HT-29 (cell line): ENCODE data around the gene C6orf132. TPM values are rescaled to one million over a fixed set of nuclear protein-coding genes. Genes with fewer than 3 reads are reported as not detected.
"Not testable (repeated sequence)": the region's sequence is repeated elsewhere in the genome, so short reads cannot be mapped to it uniquely, and the experiment has no call there.

Experiments
- DNase-seq: peaks from one replicate; pipeline ENCODE4 v3.0.0-alpha.2; 2015; ENCODE audit warnings: low spot score
- total RNA-seq: library from RNA; depleted of rRNA; stranded (reverse); fragments of >200 nt; shearing (Covaris generic); gene quantifications from 2 replicates; pipeline ENCODE4 v1.2.3, GENCODE V29; 2014; rRNA removed

C6orf132 gene
- 119 and 136 TPM in 2 replicates for total RNA-seq

GRCh38 chr6:42142118-42142835 is at the start of gene C6orf132:
C6orf132 (minus strand) TSS chr6:42142620; CDS start chr6:42142444, 176 bp downstream.
- DNase-seq = peak; percentile 85

DNA sequence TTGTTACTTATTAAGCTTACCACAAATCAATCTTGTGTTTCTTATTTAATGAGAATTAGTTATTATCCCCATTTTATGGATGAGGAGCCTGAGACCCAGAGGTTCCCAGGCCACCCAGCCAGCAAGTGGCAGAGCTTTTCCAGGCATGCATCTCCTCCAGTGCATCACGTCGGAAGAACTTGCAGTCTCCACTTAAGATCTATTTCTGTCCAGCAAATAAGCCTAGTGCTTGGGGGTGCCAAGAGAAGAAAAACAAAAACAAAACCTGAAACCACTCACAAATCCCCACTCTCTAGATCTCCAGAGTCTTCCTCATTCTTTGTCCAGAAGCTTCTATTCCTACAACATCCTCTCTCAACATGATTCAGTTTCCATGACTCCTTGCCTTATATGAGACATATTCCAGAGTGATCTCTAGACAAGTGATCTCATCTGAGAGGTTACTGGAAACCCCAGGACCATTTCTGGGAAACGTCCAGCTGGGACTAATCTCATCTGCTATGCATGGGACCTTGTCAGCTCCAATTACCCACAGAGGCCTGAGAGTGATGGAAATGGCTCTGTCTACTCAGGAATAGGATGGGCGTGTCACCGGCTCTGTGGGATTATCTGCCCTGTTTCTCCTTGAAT is 48.2 kb upstream of the C6orf132 start:
- DNase-seq = no peak

GRCh38 chr6:42188406-42188805 is 46.0 kb upstream of the C6orf132 start:
- DNase-seq = no peak

DNA sequence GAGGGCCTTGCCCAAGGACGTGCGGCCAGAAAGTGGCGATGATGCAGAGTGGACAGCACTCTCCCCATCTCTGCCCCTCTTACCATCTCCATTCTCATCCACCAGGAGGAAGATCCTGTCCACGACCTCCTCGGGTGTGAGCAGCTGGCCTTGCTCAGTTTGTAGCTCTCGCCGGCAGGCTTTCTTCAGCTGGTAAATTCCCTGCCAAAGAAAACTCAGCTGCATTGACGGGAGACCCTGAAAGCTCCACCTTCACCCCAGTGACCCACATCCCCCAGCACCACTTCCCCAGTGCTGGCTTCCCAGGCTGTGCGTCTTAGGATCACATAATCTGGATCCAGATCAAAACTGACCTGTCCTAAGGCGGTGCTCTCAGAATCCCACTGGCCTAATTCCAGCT is 43.2 kb upstream of the C6orf132 start:
- DNase-seq = no peak

DNA sequence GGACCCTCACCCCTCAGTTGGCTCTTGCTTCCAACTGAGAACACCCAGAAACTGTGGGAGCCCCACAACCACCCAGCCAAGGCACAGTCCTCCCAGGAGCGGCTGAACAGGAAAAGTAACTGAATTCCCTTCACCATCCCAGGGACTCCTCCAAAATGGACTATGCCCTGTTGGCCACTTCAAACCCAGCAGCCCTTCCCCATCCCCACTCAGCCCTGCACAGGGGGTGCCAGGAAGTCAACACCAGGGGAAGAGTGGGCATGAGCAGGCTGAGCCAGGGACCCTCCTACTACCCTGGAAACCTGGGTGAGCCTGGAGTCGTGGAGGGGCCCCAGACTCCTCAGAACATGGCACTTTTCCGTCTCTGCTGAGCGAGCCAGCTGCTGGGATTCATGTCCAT is 42.1 kb upstream of the C6orf132 start:
- DNase-seq = no peak

DNA sequence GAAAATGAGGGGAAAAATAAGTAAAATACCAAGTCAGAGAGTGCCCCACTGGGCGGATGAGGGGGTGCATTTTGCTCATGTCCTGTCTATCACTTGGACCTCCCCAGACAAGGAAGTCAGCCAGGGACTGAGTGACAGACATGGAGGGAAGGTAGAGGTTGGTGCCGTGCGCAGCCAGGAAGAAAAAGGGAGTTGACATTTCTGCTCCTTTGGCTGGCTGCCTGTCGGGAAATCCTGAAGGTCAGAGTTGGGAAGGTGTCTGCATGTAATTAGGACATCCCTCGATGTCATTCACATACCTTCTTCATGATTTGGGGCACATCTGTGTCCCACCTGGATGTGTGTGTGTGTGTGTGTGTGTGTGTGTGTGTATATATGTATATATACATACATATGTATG is 39.7 kb upstream of the C6orf132 start:
- DNase-seq = no peak

- no peak for DNase-seq
These were observed 37.5 kb upstream of the C6orf132 start for GRCh38 chr6:42179945-42180313.

- DNase-seq = no peak
These were observed 37.0 kb upstream of the C6orf132 start for GRCh38 chr6:42179261-42179944.

DNA sequence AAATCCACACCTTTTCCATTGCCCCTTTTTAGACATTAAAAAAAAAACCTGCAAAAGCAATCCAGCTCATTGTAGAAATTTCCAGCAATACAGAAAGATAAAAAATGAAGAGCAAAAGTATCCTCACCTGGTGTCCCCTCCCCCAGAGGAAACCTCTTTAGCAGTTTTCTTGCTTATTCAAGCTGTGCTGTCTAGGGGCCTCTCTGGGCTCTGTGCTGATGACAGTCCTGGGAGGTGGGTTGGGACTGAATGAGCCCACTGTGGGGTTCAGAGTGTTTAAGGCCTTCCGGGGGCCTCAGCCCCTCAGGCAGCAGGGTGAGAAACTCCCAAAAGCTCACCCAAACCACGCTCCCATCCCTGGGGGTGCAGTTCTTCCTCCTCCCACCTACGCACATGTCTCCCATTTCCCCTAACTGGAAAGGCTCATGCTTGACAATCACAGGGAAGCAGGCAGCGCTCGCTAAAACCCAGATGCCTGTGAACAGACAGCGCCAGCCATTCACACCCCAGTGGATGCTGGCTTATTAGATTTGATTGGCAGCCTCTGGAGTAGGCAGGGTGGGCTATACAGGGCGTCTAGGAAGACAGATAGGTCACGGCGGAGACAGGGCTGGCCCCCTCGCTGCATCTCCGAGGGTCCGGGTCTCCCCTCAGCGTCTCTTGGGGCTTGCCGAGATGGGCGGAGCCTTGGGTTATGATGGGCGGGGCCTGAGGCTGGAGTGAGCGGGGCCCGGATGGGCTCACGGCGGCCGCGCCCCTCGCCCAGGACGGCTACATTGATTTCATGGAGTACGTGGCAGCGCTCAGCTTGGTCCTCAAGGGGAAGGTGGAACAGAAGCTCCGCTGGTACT is 35.3 kb upstream of the C6orf132 start:
- no peak for DNase-seq

GRCh38 chr6:42176981-42177380 is 34.6 kb upstream of the C6orf132 start:
- DNase-seq = no peak

DNA sequence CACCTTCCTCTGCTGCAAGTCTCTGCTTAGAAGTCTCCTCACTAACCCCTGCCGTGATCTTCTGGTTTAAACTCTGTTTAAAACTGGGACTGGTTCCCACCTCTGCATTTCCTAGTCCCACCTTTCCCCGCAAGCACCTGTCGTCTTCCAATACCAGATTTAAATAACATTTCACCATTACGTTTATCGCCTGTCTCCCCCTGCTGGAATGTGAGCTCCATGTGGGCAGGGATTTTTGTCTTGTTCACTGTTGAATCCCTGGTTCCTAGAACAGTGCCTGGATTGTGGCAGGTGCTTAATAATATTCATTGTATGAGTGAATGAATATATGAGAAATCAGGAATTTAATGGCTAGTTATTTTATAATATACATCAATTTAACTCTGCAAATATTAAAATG is 33.4 kb upstream of the C6orf132 start:
- DNase-seq = peak; percentile 14

DNA sequence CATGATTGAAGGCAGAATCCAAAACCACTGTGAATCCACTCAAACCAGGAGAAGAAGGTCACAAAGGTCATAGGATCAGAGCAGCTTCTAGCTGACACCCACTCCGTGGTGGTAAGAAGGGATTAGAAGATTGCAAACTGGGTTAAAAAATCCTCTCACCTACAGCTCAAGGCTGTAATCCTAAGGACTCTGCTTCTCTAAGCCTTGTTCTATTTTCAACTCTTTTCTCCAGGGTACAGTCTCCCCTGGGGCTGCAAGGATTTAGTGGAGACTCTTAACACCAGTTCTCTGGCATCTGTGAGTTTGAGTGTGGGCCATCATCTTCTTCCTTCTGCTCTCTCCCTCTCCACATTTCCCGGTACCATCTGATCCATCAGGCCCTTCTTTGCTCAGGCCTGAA is 30.7 kb upstream of the C6orf132 start, which contains the start of gene GUCA1A:
Gene GUCA1A, plus strand, starts transcription at position 264 of the 400 bp plus-strand sequence. CDS start 250 bp downstream, outside the sequence.
- no peak for DNase-seq

DNA sequence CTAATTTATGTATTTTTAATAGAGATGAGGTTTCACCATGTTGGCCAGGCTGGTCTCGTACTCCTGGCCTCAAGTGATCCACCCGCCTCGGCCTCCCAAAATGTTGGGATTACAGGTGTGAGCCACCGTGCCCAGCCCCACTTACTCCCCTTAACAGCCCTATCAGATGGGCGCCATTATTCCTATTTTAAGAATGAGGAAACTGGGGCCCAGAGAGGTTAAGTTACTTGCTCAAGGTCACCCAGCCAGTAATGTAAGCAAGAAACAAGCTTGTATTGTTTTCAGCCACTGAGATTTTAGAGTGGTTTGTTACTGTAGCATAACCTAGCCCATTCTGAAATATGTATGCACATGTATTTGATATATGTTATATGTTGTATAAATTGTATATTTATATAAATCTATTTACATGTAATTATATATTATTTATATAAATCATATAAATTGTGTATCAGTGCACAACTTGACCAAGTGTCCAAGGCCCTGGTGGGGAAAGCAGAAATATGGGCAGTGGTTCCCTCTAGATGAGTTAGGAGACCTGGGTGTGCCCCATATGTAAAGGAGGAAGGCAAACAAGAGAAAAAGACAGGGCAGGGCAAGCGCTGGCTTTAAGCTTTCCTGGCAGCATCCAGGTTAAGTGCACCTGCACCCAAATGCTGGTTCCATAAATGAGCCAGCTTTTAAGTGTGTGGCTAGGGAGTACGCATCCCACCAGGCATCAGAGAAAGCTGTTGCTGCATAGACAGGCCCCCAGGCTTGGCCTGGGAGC is 29.6 kb upstream of the C6orf132 start:
- DNase-seq = no peak

DNA sequence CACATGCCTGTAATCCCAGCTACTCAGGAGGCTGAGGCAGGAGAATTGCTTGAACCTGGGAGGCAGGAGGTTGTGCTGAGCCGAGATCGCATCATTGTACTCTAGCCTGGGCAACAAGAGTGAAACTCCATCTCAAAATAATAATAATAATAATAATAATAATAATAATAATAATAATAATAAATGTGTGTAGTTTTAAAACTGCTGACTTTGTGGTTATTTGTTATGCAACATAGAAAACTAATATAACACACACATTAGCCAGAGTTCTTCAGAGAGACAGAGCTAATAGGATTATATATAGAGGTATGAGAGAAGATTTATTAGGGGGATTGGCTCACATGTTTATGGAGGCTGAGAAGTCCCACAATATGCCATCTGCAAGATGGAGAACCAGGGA is 27.4 kb upstream of the C6orf132 start:
- not testable (repeated sequence) for DNase-seq

- DNase-seq = no peak
These were observed 26.2 kb upstream of the C6orf132 start for GRCh38 chr6:42168650-42169049.

DNA sequence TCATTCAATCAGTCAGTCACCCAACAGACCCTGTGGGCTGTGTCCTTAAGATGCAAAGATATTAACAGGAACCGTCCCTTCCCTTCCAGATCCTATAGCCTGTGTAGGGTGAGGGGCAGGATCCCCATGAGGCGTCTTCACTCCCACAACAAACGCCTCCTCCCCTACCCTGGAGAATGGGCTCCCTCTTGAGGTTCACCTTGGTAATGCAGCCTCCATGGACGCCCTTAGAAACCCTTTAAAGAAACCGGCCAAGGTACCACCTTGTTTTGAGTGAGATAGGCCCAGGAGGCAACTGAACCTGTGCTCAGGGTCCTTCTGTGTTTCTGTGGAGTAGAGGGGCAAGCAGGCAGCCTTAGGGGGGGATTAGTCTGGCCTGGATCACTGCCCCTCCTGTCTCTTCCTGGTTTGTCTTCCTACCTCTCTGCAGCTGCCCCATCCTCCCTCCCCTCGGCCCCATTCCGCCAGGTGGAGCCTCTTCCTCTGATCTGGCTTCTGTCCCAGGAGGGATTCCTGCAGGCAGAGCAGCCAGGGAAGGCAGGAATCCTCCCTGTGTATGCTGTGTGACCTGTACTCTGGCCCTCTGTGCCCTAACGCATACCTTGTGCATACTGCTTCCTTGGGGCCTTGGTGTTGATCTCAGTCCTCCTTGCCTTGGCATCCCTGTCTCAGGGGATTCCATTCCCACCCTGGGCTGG is 24.2 kb upstream of the C6orf132 start:
- DNase-seq = peak; percentile 97

GRCh38 chr6:42165016-42165415 is 22.6 kb upstream of the C6orf132 start:
- no peak for DNase-seq

- DNase-seq = no peak
These were observed 21.6 kb upstream of the C6orf132 start for GRCh38 chr6:42163981-42164380.

DNA sequence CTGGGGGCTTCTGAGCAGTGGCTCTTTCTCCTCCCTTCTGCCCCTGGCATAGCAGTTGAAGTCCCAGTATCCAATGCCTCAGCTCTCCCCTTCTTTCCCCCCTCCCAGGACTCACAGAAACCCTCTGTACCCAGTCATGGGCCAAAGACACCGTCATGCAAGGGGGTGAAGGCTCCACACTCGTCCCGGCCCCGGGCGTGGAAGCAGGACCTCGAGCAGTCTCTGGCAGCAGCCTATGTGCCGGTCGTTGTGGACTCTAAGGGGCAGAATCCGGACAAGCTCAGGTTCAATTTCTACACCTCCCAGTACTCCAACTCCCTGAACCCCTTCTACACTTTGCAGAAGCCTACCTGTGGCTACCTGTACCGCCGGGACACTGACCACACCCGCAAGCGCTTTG is 20.4 kb upstream of the C6orf132 start:
- no peak for DNase-seq

DNA sequence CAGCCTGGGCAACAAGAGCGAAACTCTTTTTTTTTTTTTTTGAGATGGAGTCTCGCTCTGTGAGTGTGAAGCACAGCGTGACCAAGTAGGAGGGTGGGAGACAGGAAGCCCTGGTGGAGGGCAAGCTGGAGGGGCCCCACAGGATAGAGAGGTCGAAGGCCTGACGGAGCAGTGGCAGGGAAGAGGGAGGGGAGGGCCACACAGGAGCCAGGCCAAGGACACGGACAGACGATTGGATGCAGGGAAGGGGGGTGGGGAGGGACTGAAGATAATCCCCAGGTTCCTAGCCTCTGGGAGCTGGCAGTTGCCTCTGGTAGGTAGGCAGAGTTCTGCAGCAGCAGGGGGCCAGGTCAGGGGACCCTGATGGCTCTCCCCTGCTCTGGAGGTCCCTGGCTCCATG is 20.0 kb upstream of the C6orf132 start:
- DNase-seq = no peak
